GM12865 (cell line): Measurements from ENCODE around the gene SERHL2.
"Not testable (repeated sequence)": the region's sequence is repeated elsewhere in the genome, so short reads cannot be mapped to it uniquely, and the experiment has no call there.

Source experiments
- DNase-seq: peaks from one replicate; pipeline ENCODE4 v3.0.0; 2010; ENCODE audit warnings: low read depth
- H3K4me3 ChIP-seq: 2 replicates; pipeline ENCODE4 v1.5.1; 2011; ENCODE audit warnings: mild to moderate bottlenecking, low read depth, low read length, control low read depth
- CTCF ChIP-seq: IDR thresholded peaks from 2 replicates; pipeline ENCODE4 v1.5.1; 2011; ENCODE audit warnings: low read length, control low read depth, low read depth, inconsistent platforms; ENCODE audit not compliant: insufficient read depth; ENCODE audit errors: missing control alignments

Gene SERHL2

GRCh38 chr22:42562684-42563083, 8.9 kb downstream of the SERHL2 start:
- no peak for DNase-seq
- no peak overlapping the region for H3K4me3 ChIP-seq
- TF ChIP-seq CTCF, result no peak

GRCh38 chr22:42563943-42564342, 10.2 kb downstream of the SERHL2 start:
- not testable (repeated sequence) for DNase-seq, H3K4me3 ChIP-seq

GRCh38 chr22:42564699-42565098, 10.9 kb downstream of the SERHL2 start:
- TF ChIP-seq CTCF, result no peak
- H3K4me3 ChIP-seq, result no peak overlapping the region
- DNase-seq, result no peak

- TF ChIP-seq CTCF, result no peak
- H3K4me3 ChIP-seq, result no peak overlapping the region
- no peak for DNase-seq
Measured at GRCh38 chr22:42565956-42566355, 12.2 kb downstream of the SERHL2 start.

- not testable (repeated sequence) for H3K4me3 ChIP-seq, DNase-seq
Measured at GRCh38 chr22:42567950-42568349, 14.2 kb downstream of the SERHL2 start.

- not testable (repeated sequence) for H3K4me3 ChIP-seq, DNase-seq
Measured at GRCh38 chr22:42570580-42570979, 16.8 kb downstream of the SERHL2 start.

- not testable (repeated sequence) for DNase-seq, H3K4me3 ChIP-seq
Measured at GRCh38 chr22:42571068-42571467, 17.3 kb downstream of the SERHL2 start.

GRCh38 chr22:42574046-42574445, 20.3 kb downstream of the SERHL2 start:
- not testable (repeated sequence) for DNase-seq, H3K4me3 ChIP-seq

GRCh38 chr22:42574468-42574867, 20.7 kb downstream of the SERHL2 start:
- H3K4me3 ChIP-seq, DNase-seq: not testable (repeated sequence)

- DNase-seq, H3K4me3 ChIP-seq: not testable (repeated sequence)
Measured at GRCh38 chr22:42575996-42576574, 22.3 kb downstream of the SERHL2 start.

GRCh38 chr22:42577141-42577540, 23.4 kb downstream of the SERHL2 start:
- H3K4me3 ChIP-seq, DNase-seq: not testable (repeated sequence)

- no peak overlapping the region for H3K4me3 ChIP-seq
Measured at GRCh38 chr22:42577623-42578240, 24.0 kb downstream of the SERHL2 start.

GRCh38 chr22:42580040-42580439, 26.3 kb downstream of the SERHL2 start:
- DNase-seq, H3K4me3 ChIP-seq: not testable (repeated sequence)

More at GRCh38 chr22:42577623-42578240, 24.0 kb downstream of the SERHL2 start:
- no peak for TF ChIP-seq CTCF
- no peak for DNase-seq

GRCh38 chr22:42581194-42581761, 27.5 kb downstream of the SERHL2 start:
- not testable (repeated sequence) for DNase-seq
- H3K4me3 ChIP-seq, result peak overlapping the region; percentile 83
